Right lobe of liver (tissue), 4 donors: ENCODE data around the gene CCL16.

Source experiments
- POLR2A ChIP-seq: fragments of 450-650 bp; IDR thresholded peaks from one replicate; pipeline ENCODE4 v1.6.1; 2017; ENCODE audit warnings: antibody characterized with exemption, mild to moderate bottlenecking
- TF ChIP-seq, protein P1 (sequence below), 4 donors: fragments of 200-600 bp in 3 of 4; fragments of 450-650 bp in 1 of 4; IDR thresholded peaks; one replicate each; pipeline versions ENCODE4 v1.5.1 to v1.8.0; 2016 to 2022; ENCODE audit warnings: antibody characterized with exemption in 4 of 4, mild to moderate bottlenecking in 2 of 4
- donor health status: DM: no; HTN: no; CAD: no.
- donor health status: DM: no; HTN: no; CAD: no.
- donor health status: DM: no; HTN: yes; CAD: no.

DNA sequence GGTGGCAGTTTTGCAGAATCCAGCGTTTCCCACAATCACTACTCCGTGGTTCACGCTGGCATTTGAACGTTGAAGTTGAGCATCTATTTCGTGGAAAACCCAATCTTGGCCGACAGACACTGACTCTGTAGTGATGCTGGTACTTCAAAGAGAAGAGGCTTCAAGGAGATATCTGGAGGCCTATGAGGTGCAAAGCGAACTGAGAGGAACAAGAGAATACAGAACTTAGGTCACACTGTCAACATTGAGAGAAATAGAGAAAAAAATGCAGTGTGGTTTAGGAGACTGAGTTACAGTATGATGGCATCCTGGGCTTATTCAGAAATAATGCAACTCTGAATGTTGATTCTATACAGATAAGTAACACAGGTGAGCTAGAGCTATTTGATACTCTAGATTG, 16.0 kb downstream of the CCL16 start:
- TF ChIP-seq, protein P1, sequence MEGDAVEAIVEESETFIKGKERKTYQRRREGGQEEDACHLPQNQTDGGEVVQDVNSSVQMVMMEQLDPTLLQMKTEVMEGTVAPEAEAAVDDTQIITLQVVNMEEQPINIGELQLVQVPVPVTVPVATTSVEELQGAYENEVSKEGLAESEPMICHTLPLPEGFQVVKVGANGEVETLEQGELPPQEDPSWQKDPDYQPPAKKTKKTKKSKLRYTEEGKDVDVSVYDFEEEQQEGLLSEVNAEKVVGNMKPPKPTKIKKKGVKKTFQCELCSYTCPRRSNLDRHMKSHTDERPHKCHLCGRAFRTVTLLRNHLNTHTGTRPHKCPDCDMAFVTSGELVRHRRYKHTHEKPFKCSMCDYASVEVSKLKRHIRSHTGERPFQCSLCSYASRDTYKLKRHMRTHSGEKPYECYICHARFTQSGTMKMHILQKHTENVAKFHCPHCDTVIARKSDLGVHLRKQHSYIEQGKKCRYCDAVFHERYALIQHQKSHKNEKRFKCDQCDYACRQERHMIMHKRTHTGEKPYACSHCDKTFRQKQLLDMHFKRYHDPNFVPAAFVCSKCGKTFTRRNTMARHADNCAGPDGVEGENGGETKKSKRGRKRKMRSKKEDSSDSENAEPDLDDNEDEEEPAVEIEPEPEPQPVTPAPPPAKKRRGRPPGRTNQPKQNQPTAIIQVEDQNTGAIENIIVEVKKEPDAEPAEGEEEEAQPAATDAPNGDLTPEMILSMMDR (IDR thresholded peaks at IDR 0.05) = no peak
- no peak for TF ChIP-seq POLR2A
